Measurements from ENCODE around the gene NTRK2.
"Not testable (repeated sequence)": the region's sequence is repeated elsewhere in the genome, so short reads cannot be mapped to it uniquely, and the experiment has no call there.

The NTRK2 gene

DNA sequence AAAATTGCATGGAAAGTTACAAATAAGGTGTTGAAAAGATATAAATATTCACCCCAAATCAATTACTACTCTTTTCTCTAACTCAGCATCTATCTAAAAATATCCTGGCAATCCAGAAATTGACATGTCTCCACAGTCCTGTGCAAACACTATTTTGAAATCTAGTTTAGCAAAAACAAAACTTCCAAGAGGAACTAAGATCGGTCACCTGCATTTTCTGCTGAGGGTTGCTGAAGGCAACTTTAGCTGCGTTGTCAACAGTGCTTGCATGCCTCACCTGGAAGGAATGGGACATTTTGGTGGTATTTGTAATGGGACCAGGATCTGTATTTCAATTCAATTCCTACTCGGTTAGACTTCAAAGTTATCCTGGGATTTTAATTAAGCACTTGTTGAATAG, 398.3 kb downstream of the NTRK2 start:
- DNase-seq (ENCODE audit: low spot score) = no peak

DNA sequence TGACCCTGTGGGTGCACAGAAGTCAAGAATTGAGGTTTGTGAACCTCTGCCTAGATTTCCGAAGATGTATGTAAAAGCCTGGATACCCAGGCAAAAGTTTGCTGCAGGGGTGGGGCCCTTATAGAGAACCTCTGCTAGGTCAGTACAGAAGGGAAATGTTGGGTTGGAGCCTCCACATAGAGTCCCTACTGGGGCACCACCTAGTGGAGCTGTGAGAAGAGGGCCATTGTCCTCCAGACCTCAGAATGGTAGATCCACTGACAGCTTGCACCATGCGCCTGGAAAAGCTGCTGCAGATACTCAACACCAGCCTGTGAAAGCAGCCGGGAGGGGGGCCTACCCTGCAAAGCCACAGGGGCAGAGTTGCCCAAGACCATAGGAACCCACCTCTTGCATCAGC, 399.9 kb downstream of the NTRK2 start:
- not testable (repeated sequence) for DNase-seq (ENCODE audit: low spot score)
